ENCODE results near the gene XRN1.

GRCh38 chr3:142418926-142419592 lies 28.8 kb downstream of the XRN1 start:
- TF ChIP-seq CTCF (conservative IDR thresholded peaks at IDR 0.05): no peak
- no peak for TF ChIP-seq ZFX (IDR thresholded peaks at IDR 0.05)
